ENCODE results near the gene SLC22A8.
"Not testable (repeated sequence)": the region's sequence is repeated elsewhere in the genome, so short reads cannot be mapped to it uniquely, and the experiment has no call there.

The SLC22A8 gene

GRCh38 chr11:62948765-62949320 is 66.8 kb downstream of the SLC22A8 start:
- no peak overlapping the region for H3K4me3 ChIP-seq (ENCODE audit: low read length)
- DNase-seq (ENCODE audit: low read depth, low spot score): no peak

- not testable (repeated sequence) for H3K4me3 ChIP-seq (ENCODE audit: low read length); DNase-seq (ENCODE audit: low read depth, low spot score)
Observed at GRCh38 chr11:62945538-62945937, 70.1 kb downstream of the SLC22A8 start.

Measured in Jurkat, Clone E6-1 (cell line).